Kidney glomerular epithelial cell (primary cell): ENCODE data around the gene GTF3C6.
"Not testable (repeated sequence)": the region's sequence is repeated elsewhere in the genome, so short reads cannot be mapped to it uniquely, and the experiment has no call there.

Source experiments
- DNase-seq: peaks from one replicate; lab custom pipeline; 2025; lab: John Stamatoyannopoulos, UW

GTF3C6 gene

GRCh38 chr6:110958329-110959192 lies at the start of gene GTF3C6:
TSS of gene GTF3C6 (plus strand) at chr6:110958706. CDS start at chr6:110958770, 64 bp downstream.
- DNase-seq: peak; percentile 85

- DNase-seq: no peak
These were observed 27.7 kb upstream of the GTF3C6 start for GRCh38 chr6:110930781-110931180.

- DNase-seq: no peak
These were observed 24.6 kb upstream of the GTF3C6 start for GRCh38 chr6:110933912-110934311.

GRCh38 chr6:110934381-110934898 lies 24.1 kb upstream of the GTF3C6 start:
- DNase-seq: no peak

- no peak for DNase-seq
These were observed 23.3 kb upstream of the GTF3C6 start for GRCh38 chr6:110935171-110935570.

GRCh38 chr6:110938171-110938570 lies 20.3 kb upstream of the GTF3C6 start:
- no peak for DNase-seq

- no peak for DNase-seq
These were observed 18.9 kb upstream of the GTF3C6 start for GRCh38 chr6:110939429-110940200.

- DNase-seq: peak; percentile 98
These were observed 13.8 kb upstream of the GTF3C6 start for GRCh38 chr6:110944681-110945151.

- peak; percentile 30 for DNase-seq
These were observed 12.0 kb upstream of the GTF3C6 start for GRCh38 chr6:110946498-110946897.

- peak; percentile 7 for DNase-seq
These were observed 8.7 kb upstream of the GTF3C6 start for GRCh38 chr6:110949679-110950285.

- DNase-seq: no peak
These were observed 8.1 kb upstream of the GTF3C6 start for GRCh38 chr6:110950440-110950839.

- DNase-seq: no peak
These were observed 7.5 kb upstream of the GTF3C6 start for GRCh38 chr6:110951008-110951407.

GRCh38 chr6:110951986-110952794 lies 6.3 kb upstream of the GTF3C6 start:
- peak; percentile 97 for DNase-seq

GRCh38 chr6:110953633-110954303 lies 4.7 kb upstream of the GTF3C6 start:
- no peak for DNase-seq

GRCh38 chr6:110960014-110960390 lies 1.5 kb downstream of the GTF3C6 start:
- DNase-seq: no peak

GRCh38 chr6:110962636-110963035 lies 4.1 kb downstream of the GTF3C6 start:
- DNase-seq: not testable (repeated sequence)

GRCh38 chr6:110965629-110966229 lies 7.2 kb downstream of the GTF3C6 start:
- DNase-seq: no peak

- not testable (repeated sequence) for DNase-seq
These were observed 10.2 kb downstream of the GTF3C6 start for GRCh38 chr6:110968661-110969060.

GRCh38 chr6:110971468-110971867 lies 13.0 kb downstream of the GTF3C6 start:
- no peak for DNase-seq

GRCh38 chr6:110976575-110976974 lies 18.1 kb downstream of the GTF3C6 start:
- no peak for DNase-seq
